GM21515 (cell line): Measurements from ENCODE around the gene OBSCN.

Experiments
- ATAC-seq: cut with Tn5 transposase; IDR thresholded peaks from one replicate; pipeline ENCODE4 v1.9.1; 2021; ENCODE audit not compliant: unreplicated experiment

Gene OBSCN

DNA sequence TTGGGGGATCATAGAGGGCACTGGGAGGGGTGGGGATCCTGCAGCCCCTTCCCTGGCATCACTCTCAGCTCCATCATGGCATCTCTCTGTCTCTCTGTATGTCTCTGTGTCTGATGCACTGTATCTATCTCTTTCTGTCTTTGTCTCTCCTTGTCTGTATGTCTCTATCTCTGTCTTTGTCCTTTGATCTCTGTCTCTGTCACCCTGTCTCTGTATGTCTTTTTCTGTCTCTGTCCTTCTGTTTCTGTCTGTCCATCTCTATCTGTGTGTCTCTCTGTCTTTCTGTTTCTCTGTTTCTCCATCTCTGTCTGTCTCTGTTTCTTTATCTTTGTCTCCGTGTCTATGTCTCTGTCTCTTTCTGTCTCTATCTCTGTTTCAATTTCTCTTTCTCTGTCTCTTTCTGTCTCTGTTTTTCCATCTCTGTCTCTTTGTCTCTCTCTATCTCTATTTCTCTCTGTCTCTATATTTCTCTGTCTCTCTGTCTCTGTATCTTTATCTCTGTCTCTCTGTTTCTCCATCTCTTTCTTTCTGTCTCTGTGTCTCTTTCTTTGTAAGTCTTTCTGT is 142.4 kb downstream of the OBSCN start:
- no peak for ATAC-seq

- ATAC-seq = no peak
These were observed 143.3 kb downstream of the OBSCN start for GRCh38 chr1:228350831-228351781.

DNA sequence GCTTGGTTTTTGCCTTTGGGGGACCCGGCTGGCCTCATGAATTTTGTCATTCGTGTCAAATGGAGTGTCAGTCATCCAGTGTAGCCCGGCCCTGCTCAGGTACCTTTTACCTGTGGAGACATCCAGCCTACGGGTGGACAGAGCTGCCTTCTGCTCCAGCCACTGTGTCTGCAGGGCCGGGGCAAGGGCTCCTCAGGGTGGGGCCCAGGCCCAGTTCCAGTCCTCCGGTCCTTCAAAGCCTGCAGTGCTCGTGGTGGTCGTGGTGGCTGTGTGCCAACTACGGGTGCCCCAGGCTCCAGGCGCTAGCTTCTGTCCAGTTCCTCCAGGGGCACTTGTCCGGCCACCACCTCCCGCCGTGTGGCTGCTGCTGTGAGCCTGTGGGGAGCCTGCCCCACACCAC is 144.0 kb downstream of the OBSCN start:
- ATAC-seq = no peak

DNA sequence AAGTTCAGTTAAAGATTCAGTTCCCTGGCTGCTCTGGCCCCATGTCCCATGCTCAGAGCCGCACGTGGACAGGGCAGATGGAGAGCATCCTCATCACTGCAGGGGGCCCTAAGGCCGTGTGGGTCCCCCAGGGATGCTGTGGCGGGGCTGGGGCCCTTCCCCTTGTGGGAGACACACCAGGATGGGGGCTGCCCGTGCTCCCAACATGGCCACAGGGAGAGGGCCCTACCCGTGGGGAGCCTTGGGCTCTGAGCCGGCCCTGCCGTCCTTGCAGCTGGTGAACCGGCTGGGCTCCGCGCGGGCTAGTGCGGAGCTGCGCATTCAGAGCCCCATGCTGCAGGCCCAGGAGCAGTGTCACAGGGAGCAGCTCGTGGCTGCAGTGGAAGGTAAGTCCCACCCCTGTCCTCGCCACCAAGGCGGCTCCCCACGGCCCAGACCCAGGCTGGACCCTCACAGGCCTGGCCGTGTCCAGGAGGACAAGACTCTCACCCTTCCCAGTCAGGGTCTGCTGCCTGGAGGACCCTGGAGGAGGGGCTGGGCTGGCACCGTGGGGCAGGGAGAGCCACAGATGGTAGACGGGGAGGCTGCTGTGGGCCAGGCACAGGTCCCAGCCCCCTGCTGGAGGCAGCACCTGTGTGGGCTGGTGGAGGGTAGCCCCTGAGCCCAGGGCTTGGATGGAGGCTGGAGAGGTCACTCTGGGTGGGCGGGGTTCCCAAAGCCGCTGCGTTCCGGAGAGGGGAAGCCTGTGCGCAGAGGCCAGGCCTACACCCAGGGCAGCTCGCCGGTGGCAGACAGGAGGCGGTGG is 145.0 kb downstream of the OBSCN start:
- no peak for ATAC-seq

GRCh38 chr1:228353601-228354371 is 145.9 kb downstream of the OBSCN start:
- ATAC-seq = no peak

- no peak for ATAC-seq
These were observed 146.8 kb downstream of the OBSCN start for GRCh38 chr1:228354390-228355320.

GRCh38 chr1:228356897-228357680 is 149.2 kb downstream of the OBSCN start:
- ATAC-seq = no peak

DNA sequence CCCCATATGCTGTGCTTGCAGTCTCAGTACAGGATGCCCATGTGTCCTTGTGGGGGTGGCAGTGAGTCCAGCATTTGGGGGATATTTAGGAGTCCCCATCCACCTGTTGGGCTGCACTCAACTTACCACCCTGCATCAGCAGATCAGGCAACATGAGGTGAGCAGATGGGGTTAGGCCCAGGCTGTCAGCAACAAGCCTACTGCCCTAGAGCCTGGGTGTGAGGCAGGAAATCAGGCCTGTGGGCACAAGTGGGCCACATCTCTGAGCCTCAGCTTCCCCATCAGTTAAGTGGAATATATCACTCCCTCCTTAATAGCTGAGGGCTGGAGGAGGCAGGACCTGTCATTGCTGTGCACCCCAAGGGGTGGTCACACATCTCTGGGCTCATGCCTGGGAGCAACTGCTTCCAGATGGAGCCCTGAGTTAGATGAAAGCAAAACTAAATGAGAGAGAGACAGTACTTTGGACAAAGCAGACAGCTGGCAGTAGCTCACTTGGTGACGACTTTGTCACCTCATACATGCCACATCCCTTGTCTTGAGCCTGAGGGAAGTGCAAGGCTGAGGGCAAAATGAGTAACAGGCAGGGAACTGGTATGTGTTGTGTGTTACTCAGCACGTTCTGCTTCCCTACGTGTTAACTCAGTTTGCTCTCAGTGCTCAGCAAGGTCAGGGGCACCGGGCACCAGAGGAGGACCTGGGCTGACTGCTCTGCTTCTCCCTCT is 150.4 kb downstream of the OBSCN start:
- ATAC-seq = no peak

GRCh38 chr1:228358764-228359612 is 151.1 kb downstream of the OBSCN start:
- ATAC-seq = no peak

- no peak for ATAC-seq
These were observed 152.0 kb downstream of the OBSCN start for GRCh38 chr1:228359613-228360532.

GRCh38 chr1:228360533-228361313 is 152.9 kb downstream of the OBSCN start:
- no peak for ATAC-seq

GRCh38 chr1:228361314-228362140 is 153.7 kb downstream of the OBSCN start:
- no peak for ATAC-seq

DNA sequence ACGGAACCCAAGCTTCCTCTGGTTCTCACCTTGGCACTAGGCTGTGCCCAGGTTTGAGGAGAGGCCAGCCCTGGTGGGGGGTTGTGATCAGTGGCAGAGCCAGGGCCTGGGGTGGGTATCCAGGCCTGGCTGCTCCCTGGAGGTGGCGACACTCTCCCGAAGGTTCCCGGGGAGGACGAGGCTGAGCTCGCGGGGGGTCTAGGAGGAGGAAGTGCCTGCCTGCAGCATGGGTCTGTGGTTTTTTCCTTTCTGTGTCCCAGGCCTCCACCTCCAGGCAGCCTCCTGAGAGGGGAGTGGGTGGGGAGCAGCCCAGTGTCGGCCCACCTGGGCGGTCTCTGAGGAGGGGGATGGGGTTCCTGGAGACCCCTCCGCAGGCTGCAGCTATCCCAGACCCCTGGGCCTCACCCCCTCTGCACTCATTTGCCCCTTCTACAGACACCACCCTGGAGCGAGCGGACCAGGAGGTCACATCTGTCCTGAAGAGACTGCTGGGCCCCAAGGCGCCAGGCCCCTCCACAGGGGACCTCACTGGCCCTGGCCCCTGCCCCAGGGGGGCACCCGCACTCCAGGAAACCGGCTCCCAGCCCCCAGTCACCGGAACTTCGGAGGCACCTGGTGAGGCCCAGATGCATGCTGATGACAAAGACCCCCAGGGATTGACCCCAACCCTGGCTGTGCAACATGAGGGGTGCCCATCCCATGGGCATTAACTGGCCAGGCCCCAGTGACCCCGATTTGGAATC is 154.5 kb downstream of the OBSCN start:
- no peak for ATAC-seq

- no peak for ATAC-seq
These were observed 155.1 kb downstream of the OBSCN start for GRCh38 chr1:228362884-228363450.
